HG02970 (cell line): ENCODE measurements around the gene COX19.

Source experiments
- ATAC-seq: cut with Tn5 transposase; IDR thresholded peaks from one replicate; pipeline ENCODE4 v1.9.1; 2021; ENCODE audit warnings: mild to moderate bottlenecking, moderate library complexity, moderate number of reproducible peaks; ENCODE audit not compliant: unreplicated experiment, low FRiP score

COX19 gene

GRCh38 chr7:918118-918425, 57.3 kb downstream of the COX19 start:
- no peak for ATAC-seq

GRCh38 chr7:917255-918117, 57.9 kb downstream of the COX19 start:
- no peak for ATAC-seq

- no peak for ATAC-seq
These were observed 58.9 kb downstream of the COX19 start for GRCh38 chr7:916291-916941.
